Activated naive CD4-positive, alpha-beta T cell treated with anti-CD3 and anti-CD28 coated beads, Interleukin-2, amount 50 U/mL, for 24 hours (primary cell): Measurements from ENCODE around the gene ZFR.

Experiments
- H3K27ac Mint-ChIP-seq: one replicate; pipeline ENCODE4 v1.8.0; 2021; ENCODE audit warnings: mild to moderate bottlenecking, mixed read lengths
- H3K27me3 Mint-ChIP-seq: one replicate; pipeline ENCODE4 v1.8.0; 2021; ENCODE audit warnings: mixed read lengths
- H3K36me3 Mint-ChIP-seq: one replicate; pipeline ENCODE4 v1.8.0; 2021; ENCODE audit warnings: mixed read lengths
- H3K4me1 Mint-ChIP-seq: one replicate; pipeline ENCODE4 v1.8.0; 2021; ENCODE audit warnings: mixed read lengths
- H3K4me3 Mint-ChIP-seq: one replicate; pipeline ENCODE4 v1.8.0; 2021; ENCODE audit warnings: mild to moderate bottlenecking, mixed read lengths
- H3K9me3 Mint-ChIP-seq: one replicate; pipeline ENCODE4 v1.8.0; 2021; ENCODE audit warnings: mixed read lengths

The ZFR gene

DNA sequence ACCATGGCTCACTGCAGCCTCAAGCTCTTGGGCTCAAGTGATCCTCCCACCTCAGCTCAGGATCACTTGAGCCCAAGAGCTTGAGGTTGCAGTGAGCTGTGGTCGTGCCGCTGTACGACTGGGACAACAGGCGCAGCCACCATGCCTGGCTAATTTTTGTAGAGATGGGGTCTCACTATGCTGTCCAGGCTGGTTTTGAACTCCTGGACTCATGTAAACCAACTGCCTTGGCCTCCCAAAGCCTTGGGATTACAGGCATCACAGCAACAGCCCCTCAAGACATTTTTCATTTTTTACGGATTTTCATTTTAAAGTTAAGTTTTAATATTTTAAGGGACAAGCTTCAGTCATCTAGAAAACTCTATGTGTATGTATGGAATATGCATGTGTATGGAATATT, 78.9 kb downstream of the ZFR start:
- no peaks in the 10 kb centered on the region for H3K9me3 Mint-ChIP-seq
- H3K4me1 Mint-ChIP-seq = peaks cover 5% of the 10 kb centered on the region
- no peak overlapping the region for H3K27ac Mint-ChIP-seq
- peaks cover 13% of the 10 kb centered on the region for H3K36me3 Mint-ChIP-seq
- no peak overlapping the region for H3K4me3 Mint-ChIP-seq
- no peaks in the 10 kb centered on the region for H3K27me3 Mint-ChIP-seq

DNA sequence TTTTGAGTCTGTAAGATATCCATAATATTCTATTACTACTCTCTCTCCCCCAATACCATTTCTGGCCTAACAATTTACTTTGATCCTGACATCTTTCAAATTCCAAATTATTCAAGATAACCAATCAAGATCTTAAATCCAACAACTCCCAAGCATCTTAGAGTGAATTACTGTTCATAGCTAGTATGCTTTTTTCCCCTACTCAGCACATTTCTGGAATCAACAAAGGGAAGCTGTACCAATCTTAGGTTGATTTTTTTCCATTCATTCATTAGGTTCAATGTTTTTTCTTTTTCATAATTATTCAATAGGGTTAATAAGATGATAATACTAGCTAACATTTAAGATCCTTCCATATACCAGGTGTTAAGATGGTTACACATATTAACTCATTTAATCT, 81.5 kb downstream of the ZFR start:
- H3K27ac Mint-ChIP-seq = peak overlapping the region; percentile 36
- H3K36me3 Mint-ChIP-seq = peaks cover 12% of the 10 kb centered on the region
- no peaks in the 10 kb centered on the region for H3K27me3 Mint-ChIP-seq
- H3K4me3 Mint-ChIP-seq = no peak overlapping the region
- H3K9me3 Mint-ChIP-seq = no peaks in the 10 kb centered on the region
- no peaks in the 10 kb centered on the region for H3K4me1 Mint-ChIP-seq

DNA sequence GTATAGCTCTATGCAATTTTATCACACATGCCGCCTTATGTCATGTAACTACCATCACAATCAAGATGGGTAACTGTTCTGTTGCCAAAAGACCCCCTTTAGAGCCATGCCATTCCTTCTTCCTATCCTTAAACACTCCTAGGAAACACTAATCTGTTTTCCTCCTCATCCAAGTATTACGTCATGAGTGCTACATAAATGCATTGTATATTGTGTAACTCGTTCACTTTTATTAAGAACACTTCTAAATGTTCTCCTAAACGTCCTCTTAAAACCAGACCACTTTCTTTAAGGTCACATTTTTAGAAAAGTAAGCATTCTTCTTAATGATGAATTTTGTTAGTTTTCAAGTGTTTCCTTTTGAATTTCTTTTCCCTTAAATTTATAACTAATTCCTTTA, 82.0 kb downstream of the ZFR start:
- H3K9me3 Mint-ChIP-seq = no peaks in the 10 kb centered on the region
- no peaks in the 10 kb centered on the region for H3K27me3 Mint-ChIP-seq
- peaks cover 14% of the 10 kb centered on the region for H3K36me3 Mint-ChIP-seq
- peaks cover 5% of the 10 kb centered on the region for H3K4me1 Mint-ChIP-seq
- H3K27ac Mint-ChIP-seq = no peak overlapping the region
- no peak overlapping the region for H3K4me3 Mint-ChIP-seq

DNA sequence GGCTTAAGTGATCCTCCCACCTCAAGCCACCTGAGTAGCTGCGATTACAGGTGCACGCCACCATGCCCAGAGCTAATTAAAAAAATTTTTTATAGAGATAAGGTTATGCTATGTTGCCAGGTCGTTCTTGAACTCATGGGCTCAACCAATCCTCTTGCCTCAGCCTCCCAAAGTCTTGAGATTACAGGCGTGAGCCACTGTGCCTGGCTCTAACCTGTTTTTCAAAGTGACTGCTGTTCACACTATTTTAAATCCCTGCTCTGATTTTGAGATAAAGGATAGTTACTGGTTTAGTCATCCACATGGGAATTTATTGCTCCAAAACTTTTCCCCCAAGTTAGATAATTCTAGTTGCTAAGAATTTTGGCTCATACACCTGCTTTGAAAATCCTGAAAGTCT, 83.6 kb downstream of the ZFR start:
- H3K27ac Mint-ChIP-seq = no peak overlapping the region

DNA sequence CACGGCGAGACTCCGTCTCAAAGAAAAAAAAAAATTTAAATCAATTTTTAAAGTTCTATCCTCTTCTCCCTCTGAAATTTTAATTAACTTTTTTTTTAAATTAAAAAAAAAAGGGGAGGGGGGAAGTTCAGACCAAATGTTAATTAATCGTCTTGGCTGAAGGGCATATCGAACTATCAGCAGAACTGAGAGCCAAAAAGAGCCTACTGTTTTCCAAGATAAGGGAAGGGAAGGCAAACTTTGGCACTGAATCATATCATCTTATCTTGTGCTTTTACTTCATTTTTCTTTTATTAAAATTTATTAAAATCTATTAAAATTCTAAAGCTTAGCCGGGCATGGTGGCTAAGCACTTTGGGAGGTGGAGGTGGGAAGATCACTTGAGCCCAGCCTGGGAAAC, 85.9 kb downstream of the ZFR start:
- Mint-ChIP-seq H3K4me1 (peaks cover 5% of the 10 kb centered on the region), H3K36me3 (peaks cover 16% of the 10 kb centered on the region), H3K27me3 (no peaks in the 10 kb centered on the region), H3K27ac (no peak overlapping the region), H3K4me3 (no peak overlapping the region), H3K9me3 (no peaks in the 10 kb centered on the region)

More for the DNA sequence above, 83.6 kb downstream of the ZFR start:
- no peaks in the 10 kb centered on the region for H3K9me3 Mint-ChIP-seq
- no peaks in the 10 kb centered on the region for H3K27me3 Mint-ChIP-seq
- peaks cover 5% of the 10 kb centered on the region for H3K4me1 Mint-ChIP-seq
- no peak overlapping the region for H3K4me3 Mint-ChIP-seq
- peaks cover 14% of the 10 kb centered on the region for H3K36me3 Mint-ChIP-seq

DNA sequence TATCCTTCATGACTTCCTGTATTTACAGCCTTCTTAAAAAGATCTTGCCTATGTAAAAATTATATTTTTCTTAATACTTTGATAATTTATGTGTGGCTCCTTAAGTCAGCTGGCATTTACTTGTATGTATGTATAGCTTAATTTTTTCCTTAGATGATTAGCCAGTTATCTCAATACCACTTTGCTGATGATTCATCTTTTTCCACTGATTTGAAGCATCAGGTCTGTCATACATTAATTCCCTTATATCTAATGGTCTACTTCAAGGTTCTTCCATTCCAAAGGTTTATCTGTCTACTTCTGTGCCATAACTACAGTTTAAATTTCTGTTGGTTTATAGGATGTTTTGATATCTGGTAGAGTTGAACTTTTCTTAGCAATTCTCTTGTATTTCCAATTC, 86.9 kb downstream of the ZFR start:
- Mint-ChIP-seq H3K27me3 (no peaks in the 10 kb centered on the region), H3K36me3 (peaks cover 12% of the 10 kb centered on the region), H3K27ac (peak overlapping the region; percentile 89)

DNA sequence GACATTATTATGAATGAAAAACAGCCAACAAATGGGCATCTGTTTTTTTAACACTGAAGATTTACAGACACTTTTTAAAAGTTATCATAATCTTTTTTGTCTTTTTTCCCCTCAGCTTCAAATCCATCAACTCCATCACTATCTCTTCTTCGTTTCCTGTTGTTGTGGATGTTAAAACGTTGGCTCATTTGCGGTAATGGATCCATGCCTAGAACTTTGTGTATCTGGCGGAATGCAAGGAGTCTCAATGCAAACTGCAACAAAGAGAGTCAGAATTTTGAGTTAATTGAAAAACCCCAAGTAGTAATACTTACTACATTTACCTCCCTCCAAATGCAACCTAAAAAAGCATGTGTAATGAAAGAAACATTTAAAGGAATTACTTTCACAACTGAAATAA, 88.9 kb downstream of the ZFR start:
- H3K27ac Mint-ChIP-seq = no peak overlapping the region
- H3K4me3 Mint-ChIP-seq = no peak overlapping the region
- H3K27me3 Mint-ChIP-seq = no peaks in the 10 kb centered on the region
- H3K9me3 Mint-ChIP-seq = no peaks in the 10 kb centered on the region
- peaks cover 9% of the 10 kb centered on the region for H3K36me3 Mint-ChIP-seq
- peaks cover 5% of the 10 kb centered on the region for H3K4me1 Mint-ChIP-seq

More for the DNA sequence above, 86.9 kb downstream of the ZFR start:
- Mint-ChIP-seq H3K9me3 (no peaks in the 10 kb centered on the region), H3K4me1 (peaks cover 5% of the 10 kb centered on the region), H3K4me3 (no peak overlapping the region)

DNA sequence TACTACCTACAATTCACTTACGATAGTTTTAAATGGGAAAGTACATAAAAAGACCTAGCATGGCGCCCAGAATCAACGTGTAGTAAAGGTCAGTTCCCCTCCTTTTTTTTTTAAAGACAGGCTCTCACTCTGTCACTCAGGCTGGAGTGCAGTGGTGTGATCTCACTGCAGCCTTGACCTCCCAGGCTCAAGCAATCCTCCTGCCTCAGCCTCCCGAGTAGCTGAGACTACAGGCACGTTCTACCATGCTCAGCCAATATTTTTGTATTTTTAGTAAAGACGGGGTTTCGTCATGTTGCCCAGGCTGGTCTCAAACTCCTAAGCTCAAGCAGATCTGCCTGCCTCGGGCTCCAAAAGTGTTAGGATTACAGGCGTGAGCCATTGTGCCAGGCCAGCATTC, 91.1 kb downstream of the ZFR start:
- Mint-ChIP-seq H3K9me3 (no peaks in the 10 kb centered on the region), H3K36me3 (peaks cover 6% of the 10 kb centered on the region), H3K27ac (no peak overlapping the region), H3K4me3 (no peak overlapping the region), H3K4me1 (peaks cover 5% of the 10 kb centered on the region), H3K27me3 (no peaks in the 10 kb centered on the region)

DNA sequence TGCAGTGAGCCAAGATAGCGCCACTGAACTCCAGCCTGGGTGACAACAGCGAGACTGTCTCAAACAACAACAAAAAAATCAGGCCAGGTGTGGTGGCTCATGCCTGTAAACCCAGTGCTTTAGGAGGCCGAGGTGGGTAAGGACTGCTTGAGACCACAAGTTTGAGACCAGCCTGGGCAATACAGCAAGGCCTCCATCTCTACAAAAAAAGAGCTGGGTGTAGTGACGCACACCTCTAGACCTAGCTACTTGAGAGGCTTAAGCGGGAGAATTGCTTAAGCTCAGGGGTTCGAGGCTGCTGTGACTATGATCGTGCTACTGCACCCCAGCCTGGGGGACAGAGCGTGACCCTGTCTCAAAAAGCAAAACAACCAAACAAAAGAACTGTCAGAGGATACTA, 91.9 kb downstream of the ZFR start:
- H3K36me3 Mint-ChIP-seq = peaks cover 4% of the 10 kb centered on the region
- H3K9me3 Mint-ChIP-seq = no peaks in the 10 kb centered on the region
- no peaks in the 10 kb centered on the region for H3K27me3 Mint-ChIP-seq
- H3K27ac Mint-ChIP-seq = no peak overlapping the region
- no peak overlapping the region for H3K4me3 Mint-ChIP-seq
- peaks cover 2% of the 10 kb centered on the region for H3K4me1 Mint-ChIP-seq

DNA sequence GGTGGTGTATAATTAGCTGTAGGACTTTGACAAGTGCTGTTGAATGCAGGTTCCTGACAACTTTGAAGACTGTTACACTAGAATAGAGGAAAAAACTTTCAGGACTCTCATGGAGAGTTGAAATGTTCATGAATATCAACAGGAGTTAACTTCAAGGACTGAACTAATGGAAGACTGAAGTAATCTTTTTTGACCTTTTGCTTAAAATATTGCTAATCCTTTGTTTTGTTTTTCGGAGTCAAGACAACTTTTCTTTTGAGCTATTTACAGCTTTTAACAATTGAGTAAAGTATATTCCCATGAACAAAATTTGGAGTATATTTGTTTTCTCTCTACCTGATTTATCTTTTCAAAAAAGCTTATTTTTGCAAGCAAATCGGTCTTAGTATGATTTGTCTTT, 97.7 kb downstream of the ZFR start:
- no peak overlapping the region for H3K27ac Mint-ChIP-seq
- no peak overlapping the region for H3K4me3 Mint-ChIP-seq
- H3K9me3 Mint-ChIP-seq = no peaks in the 10 kb centered on the region
- H3K27me3 Mint-ChIP-seq = no peaks in the 10 kb centered on the region
- H3K36me3 Mint-ChIP-seq = peaks cover 2% of the 10 kb centered on the region
- no peaks in the 10 kb centered on the region for H3K4me1 Mint-ChIP-seq

DNA sequence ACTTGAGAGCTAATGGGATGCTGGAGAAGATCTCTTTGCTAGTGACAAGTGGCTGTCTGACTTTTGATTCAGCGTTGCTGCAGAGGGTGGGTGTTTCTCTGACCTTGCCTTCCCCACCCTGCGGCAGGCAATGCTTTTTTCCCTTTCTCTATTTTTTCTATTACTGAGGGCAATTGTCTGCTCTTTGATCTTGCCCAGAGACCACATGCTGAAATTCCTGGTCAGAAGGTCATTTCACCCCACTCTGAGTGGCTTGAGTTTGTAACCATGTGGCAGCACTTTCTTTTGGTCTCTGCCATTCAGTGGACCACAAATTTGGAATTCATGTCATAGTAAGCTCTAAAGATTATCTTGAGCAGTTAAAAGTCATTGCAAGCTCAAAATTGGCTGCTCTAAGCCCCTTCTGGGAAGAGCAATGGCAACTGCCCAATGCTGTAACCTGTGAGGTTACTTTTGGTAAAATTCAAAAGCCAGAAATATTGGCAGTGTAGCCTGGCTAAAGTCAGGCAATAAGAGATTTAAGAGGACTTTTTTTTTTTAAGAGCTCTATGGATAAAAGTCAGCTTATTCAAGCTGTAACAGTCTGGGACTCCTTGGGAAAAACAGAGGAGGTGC, 101.4 kb downstream of the ZFR start:
- no peak overlapping the region for H3K27ac Mint-ChIP-seq
- H3K9me3 Mint-ChIP-seq = peaks cover 5% of the 10 kb centered on the region
- H3K4me1 Mint-ChIP-seq = no peaks in the 10 kb centered on the region
- no peak overlapping the region for H3K4me3 Mint-ChIP-seq
- H3K36me3 Mint-ChIP-seq = peaks cover 4% of the 10 kb centered on the region
- H3K27me3 Mint-ChIP-seq = no peaks in the 10 kb centered on the region

DNA sequence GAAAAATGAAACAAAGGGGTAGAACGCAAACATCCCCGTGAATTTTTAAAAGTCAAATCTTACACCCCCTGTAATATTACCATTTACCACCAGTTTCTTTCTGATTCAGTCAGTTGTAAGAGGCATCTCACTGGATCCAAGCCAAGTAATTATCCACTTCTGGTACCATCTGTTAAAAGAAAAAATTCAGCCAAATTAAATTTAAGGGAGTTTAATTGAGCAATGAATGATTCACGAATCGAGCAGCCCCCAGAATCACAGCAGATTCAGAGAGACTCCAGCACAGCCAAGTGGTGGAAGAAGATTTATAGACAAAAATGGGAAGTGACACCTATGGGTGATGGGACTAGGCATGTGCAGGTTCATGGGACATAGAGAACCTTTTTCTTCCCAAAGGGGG, 101.9 kb downstream of the ZFR start:
- Mint-ChIP-seq H3K27ac (no peak overlapping the region), H3K4me3 (no peak overlapping the region), H3K4me1 (no peaks in the 10 kb centered on the region), H3K36me3 (peaks cover 5% of the 10 kb centered on the region), H3K9me3 (peaks cover 5% of the 10 kb centered on the region), H3K27me3 (no peaks in the 10 kb centered on the region)

DNA sequence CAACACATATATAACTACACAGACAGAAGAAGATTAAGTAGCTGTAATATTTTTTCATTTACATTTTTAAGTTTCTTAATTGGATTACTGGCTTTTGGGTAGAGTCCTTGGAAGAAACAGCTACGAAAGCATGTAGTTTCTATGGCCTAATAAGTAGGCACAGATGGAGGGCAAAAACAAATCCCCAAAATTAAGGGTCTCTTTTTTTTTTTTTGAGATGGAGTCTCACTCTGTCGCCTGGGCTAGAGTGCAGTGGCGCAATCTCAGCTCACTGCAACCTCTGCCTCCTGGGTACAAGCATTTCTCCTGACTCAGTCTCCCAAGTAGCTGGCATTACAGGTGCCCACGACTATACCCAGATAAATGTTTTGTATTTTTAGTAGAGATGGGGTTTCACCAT, 104.7 kb downstream of the ZFR start:
- H3K9me3 Mint-ChIP-seq = peaks cover 5% of the 10 kb centered on the region
- no peaks in the 10 kb centered on the region for H3K4me1 Mint-ChIP-seq
- H3K27me3 Mint-ChIP-seq = no peaks in the 10 kb centered on the region
- H3K27ac Mint-ChIP-seq = no peak overlapping the region
- peaks cover 4% of the 10 kb centered on the region for H3K36me3 Mint-ChIP-seq
- no peak overlapping the region for H3K4me3 Mint-ChIP-seq

DNA sequence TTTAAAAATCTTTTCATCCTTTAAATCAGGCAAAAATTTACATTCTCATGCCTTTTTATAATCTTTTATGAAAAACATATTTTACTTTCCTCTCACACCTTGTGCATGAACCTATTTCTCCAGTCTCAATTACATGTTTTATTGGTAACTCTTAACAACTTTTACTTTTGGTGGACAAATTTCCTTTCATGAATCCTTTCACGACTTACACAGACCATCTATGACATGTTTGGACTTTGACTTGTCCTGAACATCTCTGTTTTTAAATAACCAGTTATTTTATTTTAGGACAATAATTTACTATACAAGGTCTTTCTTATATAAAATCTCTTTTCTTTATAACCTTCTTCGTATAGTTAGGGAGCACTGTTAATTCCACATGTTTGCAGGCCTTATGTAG, 105.3 kb downstream of the ZFR start:
- H3K27ac Mint-ChIP-seq = no peak overlapping the region
- H3K9me3 Mint-ChIP-seq = peaks cover 5% of the 10 kb centered on the region
- peaks cover 4% of the 10 kb centered on the region for H3K36me3 Mint-ChIP-seq
- no peaks in the 10 kb centered on the region for H3K27me3 Mint-ChIP-seq
- H3K4me3 Mint-ChIP-seq = no peak overlapping the region
- no peaks in the 10 kb centered on the region for H3K4me1 Mint-ChIP-seq

DNA sequence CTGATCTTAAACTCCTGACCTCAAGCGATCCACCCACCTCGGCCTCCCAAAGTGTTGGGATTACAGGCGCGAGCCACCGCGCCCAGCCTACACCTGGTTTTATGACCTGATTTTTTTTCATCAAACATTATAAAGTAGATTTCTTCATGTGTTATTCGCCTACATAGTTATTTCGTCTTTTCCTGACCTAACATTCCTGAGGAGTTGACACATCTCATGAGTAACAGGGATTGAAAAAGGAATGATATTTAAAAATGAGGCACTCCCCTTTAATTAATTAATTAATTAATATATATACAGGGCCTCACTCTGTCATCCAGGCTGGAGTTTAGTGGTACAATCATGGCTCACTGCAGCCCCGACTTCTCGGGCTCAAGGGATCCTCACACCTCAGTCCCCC, 111.6 kb downstream of the ZFR start:
- Mint-ChIP-seq H3K9me3 (no peaks in the 10 kb centered on the region), H3K4me3 (no peak overlapping the region), H3K4me1 (no peaks in the 10 kb centered on the region), H3K27me3 (no peaks in the 10 kb centered on the region), H3K36me3 (no peaks in the 10 kb centered on the region), H3K27ac (no peak overlapping the region)

DNA sequence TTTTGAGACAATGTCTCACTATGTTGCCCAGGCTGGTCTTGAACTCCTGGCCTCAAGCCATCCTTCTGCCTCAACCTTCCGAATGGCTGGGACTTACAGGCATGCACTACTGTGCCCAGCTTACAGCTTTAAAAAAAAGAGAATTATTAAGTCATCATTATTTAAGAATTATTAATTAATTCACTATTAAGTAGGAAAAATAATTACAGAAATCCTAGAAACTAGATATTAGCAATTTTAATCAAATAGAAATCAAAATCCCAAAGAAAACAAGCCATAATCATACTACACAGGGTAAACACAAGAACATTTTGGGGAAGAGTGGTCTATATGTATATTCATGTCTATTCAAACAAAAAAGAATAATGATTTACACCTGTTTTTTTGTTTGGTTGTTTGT, 112.2 kb downstream of the ZFR start:
- no peaks in the 10 kb centered on the region for H3K4me1 Mint-ChIP-seq
- H3K9me3 Mint-ChIP-seq = no peaks in the 10 kb centered on the region
- no peaks in the 10 kb centered on the region for H3K36me3 Mint-ChIP-seq
- H3K27ac Mint-ChIP-seq = no peak overlapping the region
- H3K27me3 Mint-ChIP-seq = no peaks in the 10 kb centered on the region
- H3K4me3 Mint-ChIP-seq = no peak overlapping the region

DNA sequence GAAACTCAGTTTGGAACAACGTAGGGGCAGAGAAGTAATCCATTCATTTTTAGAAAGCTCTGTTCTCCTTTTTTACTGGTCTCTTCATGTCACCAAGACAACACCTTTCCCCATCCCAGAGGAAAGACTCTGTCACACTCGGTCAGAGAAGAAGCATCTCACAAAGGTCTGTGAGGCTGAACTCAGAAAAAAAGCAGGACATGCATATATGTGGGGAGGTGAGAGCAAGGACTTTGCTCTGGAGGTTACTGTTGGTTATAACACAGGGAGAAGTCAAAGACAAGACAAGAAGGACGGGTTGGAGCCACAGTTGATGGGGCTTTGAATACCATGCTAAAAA, 112.6 kb downstream of the ZFR start:
- no peaks in the 10 kb centered on the region for H3K36me3 Mint-ChIP-seq
- H3K9me3 Mint-ChIP-seq = no peaks in the 10 kb centered on the region
- H3K27me3 Mint-ChIP-seq = no peaks in the 10 kb centered on the region
- no peak overlapping the region for H3K4me3 Mint-ChIP-seq
- no peak overlapping the region for H3K27ac Mint-ChIP-seq
- H3K4me1 Mint-ChIP-seq = no peaks in the 10 kb centered on the region
